ENCODE results near the gene CSNK1G2.

The CSNK1G2 gene

GRCh38 chr19:1969176-1970002 is 28.4 kb downstream of the CSNK1G2 start:
- H3K4me3 ChIP-seq (ENCODE audit: extremely low read depth, insufficient read depth, low read length, poor library complexity, severe bottlenecking), result no peak overlapping the region
- peaks cover 50% of the 10 kb centered on the region for H3K36me3 ChIP-seq (ENCODE audit: control insufficient read depth, insufficient read depth, low read length)
- H3K9me3 ChIP-seq (ENCODE audit: control insufficient read depth, low read length), result no peaks in the 10 kb centered on the region
- H3K27ac ChIP-seq (ENCODE audit: low read depth, low read length, severe bottlenecking), result no peak overlapping the region
- WGBS, 2 experiments (ENCODE audit: insufficient coverage in 2 of 2), result 94 to 96% methylated on average over 41 to 48 of the region's 49 CpGs
- H3K4me1 ChIP-seq (ENCODE audit: control insufficient read depth, insufficient read depth, low read length, poor library complexity, severe bottlenecking), result no peaks in the 10 kb centered on the region

GRCh38 chr19:1970003-1970805 is 29.2 kb downstream of the CSNK1G2 start:
- Histone ChIP-seq H3K4me1 (ENCODE audit: control insufficient read depth, insufficient read depth, low read length, poor library complexity, severe bottlenecking) (no peaks in the 10 kb centered on the region), H3K4me3 (ENCODE audit: extremely low read depth, insufficient read depth, low read length, poor library complexity, severe bottlenecking) (no peak overlapping the region), H3K9me3 (ENCODE audit: control insufficient read depth, low read length) (no peaks in the 10 kb centered on the region), H3K36me3 (ENCODE audit: control insufficient read depth, insufficient read depth, low read length) (peaks cover 53% of the 10 kb centered on the region), H3K27ac (ENCODE audit: low read depth, low read length, severe bottlenecking) (no peak overlapping the region)
- WGBS, 2 experiments (ENCODE audit: insufficient coverage in 2 of 2), result 94 to 97% methylated on average over 34 to 35 of the region's 38 CpGs

GRCh38 chr19:1970806-1971502 is 30.0 kb downstream of the CSNK1G2 start:
- peaks cover 53% of the 10 kb centered on the region for H3K36me3 ChIP-seq (ENCODE audit: control insufficient read depth, insufficient read depth, low read length)
- no peak overlapping the region for H3K4me3 ChIP-seq (ENCODE audit: extremely low read depth, insufficient read depth, low read length, poor library complexity, severe bottlenecking)
- 97% methylated on average over 22 to 24 of the region's 27 CpGs for WGBS, 2 experiments (ENCODE audit: insufficient coverage in 2 of 2)
- H3K9me3 ChIP-seq (ENCODE audit: control insufficient read depth, low read length), result no peaks in the 10 kb centered on the region
- H3K4me1 ChIP-seq (ENCODE audit: control insufficient read depth, insufficient read depth, low read length, poor library complexity, severe bottlenecking), result no peaks in the 10 kb centered on the region
- no peak overlapping the region for H3K27ac ChIP-seq (ENCODE audit: low read depth, low read length, severe bottlenecking)

GRCh38 chr19:1974381-1975161 is 33.6 kb downstream of the CSNK1G2 start:
- no peaks in the 10 kb centered on the region for H3K9me3 ChIP-seq (ENCODE audit: control insufficient read depth, low read length)
- H3K4me1 ChIP-seq (ENCODE audit: control insufficient read depth, insufficient read depth, low read length, poor library complexity, severe bottlenecking), result no peaks in the 10 kb centered on the region
- 95 to 97% methylated on average over 16 to 25 of the region's 28 CpGs for WGBS, 2 experiments (ENCODE audit: insufficient coverage in 2 of 2)
- no peak overlapping the region for H3K4me3 ChIP-seq (ENCODE audit: extremely low read depth, insufficient read depth, low read length, poor library complexity, severe bottlenecking)
- peaks cover 65% of the 10 kb centered on the region for H3K36me3 ChIP-seq (ENCODE audit: control insufficient read depth, insufficient read depth, low read length)
- no peak overlapping the region for H3K27ac ChIP-seq (ENCODE audit: low read depth, low read length, severe bottlenecking)

- WGBS, 2 experiments (ENCODE audit: insufficient coverage in 2 of 2), result 91 to 98% methylated on average over 14 to 20 of the region's 20 CpGs
- Histone ChIP-seq H3K4me3 (ENCODE audit: extremely low read depth, insufficient read depth, low read length, poor library complexity, severe bottlenecking) (no peak overlapping the region), H3K36me3 (ENCODE audit: control insufficient read depth, insufficient read depth, low read length) (peaks cover 65% of the 10 kb centered on the region), H3K9me3 (ENCODE audit: control insufficient read depth, low read length) (no peaks in the 10 kb centered on the region), H3K27ac (ENCODE audit: low read depth, low read length, severe bottlenecking) (no peak overlapping the region), H3K4me1 (ENCODE audit: control insufficient read depth, insufficient read depth, low read length, poor library complexity, severe bottlenecking) (no peaks in the 10 kb centered on the region)
Observed at GRCh38 chr19:1975162-1975480, 34.1 kb downstream of the CSNK1G2 start.

GRCh38 chr19:1977120-1977519 is 36.1 kb downstream of the CSNK1G2 start:
- Histone ChIP-seq H3K4me1 (ENCODE audit: control insufficient read depth, insufficient read depth, low read length, poor library complexity, severe bottlenecking) (no peaks in the 10 kb centered on the region), H3K27ac (ENCODE audit: low read depth, low read length, severe bottlenecking) (no peak overlapping the region), H3K36me3 (ENCODE audit: control insufficient read depth, insufficient read depth, low read length) (peaks cover 73% of the 10 kb centered on the region), H3K4me3 (ENCODE audit: extremely low read depth, insufficient read depth, low read length, poor library complexity, severe bottlenecking) (no peak overlapping the region), H3K9me3 (ENCODE audit: control insufficient read depth, low read length) (no peaks in the 10 kb centered on the region)
- WGBS, 2 experiments (ENCODE audit: insufficient coverage in 2 of 2), result 95% methylated on average over 14 to 15 of the region's 15 CpGs

- H3K4me1 ChIP-seq (ENCODE audit: control insufficient read depth, insufficient read depth, low read length, poor library complexity, severe bottlenecking), result no peaks in the 10 kb centered on the region
- H3K9me3 ChIP-seq (ENCODE audit: control insufficient read depth, low read length), result no peaks in the 10 kb centered on the region
- WGBS, 2 experiments (ENCODE audit: insufficient coverage in 2 of 2), result 97 to 98% methylated on average over 45 to 50 of the region's 51 CpGs
- H3K27ac ChIP-seq (ENCODE audit: low read depth, low read length, severe bottlenecking), result no peak overlapping the region
- H3K4me3 ChIP-seq (ENCODE audit: extremely low read depth, insufficient read depth, low read length, poor library complexity, severe bottlenecking), result no peak overlapping the region
- H3K36me3 ChIP-seq (ENCODE audit: control insufficient read depth, insufficient read depth, low read length), result peaks cover 86% of the 10 kb centered on the region
Observed at GRCh38 chr19:1978346-1978894, 37.4 kb downstream of the CSNK1G2 start.

- no peak overlapping the region for H3K27ac ChIP-seq (ENCODE audit: low read depth, low read length, severe bottlenecking)
- H3K4me3 ChIP-seq (ENCODE audit: extremely low read depth, insufficient read depth, low read length, poor library complexity, severe bottlenecking), result no peak overlapping the region
- H3K36me3 ChIP-seq (ENCODE audit: control insufficient read depth, insufficient read depth, low read length), result peaks cover 89% of the 10 kb centered on the region
- no peaks in the 10 kb centered on the region for H3K4me1 ChIP-seq (ENCODE audit: control insufficient read depth, insufficient read depth, low read length, poor library complexity, severe bottlenecking)
- no peaks in the 10 kb centered on the region for H3K9me3 ChIP-seq (ENCODE audit: control insufficient read depth, low read length)
- 97% methylated on average over 29 to 34 of the region's 43 CpGs for WGBS, 2 experiments (ENCODE audit: insufficient coverage in 2 of 2)
Observed at GRCh38 chr19:1979017-1979416, 38.0 kb downstream of the CSNK1G2 start.

- H3K9me3 ChIP-seq (ENCODE audit: control insufficient read depth, low read length), result no peaks in the 10 kb centered on the region
- peaks cover 89% of the 10 kb centered on the region for H3K36me3 ChIP-seq (ENCODE audit: control insufficient read depth, insufficient read depth, low read length)
- 99% methylated on average over 21 to 27 of the region's 28 CpGs for WGBS, 2 experiments (ENCODE audit: insufficient coverage in 2 of 2)
- no peaks in the 10 kb centered on the region for H3K4me1 ChIP-seq (ENCODE audit: control insufficient read depth, insufficient read depth, low read length, poor library complexity, severe bottlenecking)
- no peak overlapping the region for H3K27ac ChIP-seq (ENCODE audit: low read depth, low read length, severe bottlenecking)
- H3K4me3 ChIP-seq (ENCODE audit: extremely low read depth, insufficient read depth, low read length, poor library complexity, severe bottlenecking), result no peak overlapping the region
Observed at GRCh38 chr19:1979642-1980041, 38.7 kb downstream of the CSNK1G2 start.

Measured in mesodermal cell (in vitro differentiated cells).